Measurements from ENCODE around the gene ALDH1L1.

The ALDH1L1 gene

GRCh38 chr3:126146034-126146433, 34.4 kb downstream of the ALDH1L1 start:
- DNase-seq (ENCODE audit: low read depth) = no peak
- no peak for TF ChIP-seq CTCF (conservative IDR thresholded peaks at IDR 0.05; ENCODE audit: low read depth, low read length)
- no peak overlapping the region for H3K4me3 ChIP-seq (ENCODE audit: low read length)

DNA sequence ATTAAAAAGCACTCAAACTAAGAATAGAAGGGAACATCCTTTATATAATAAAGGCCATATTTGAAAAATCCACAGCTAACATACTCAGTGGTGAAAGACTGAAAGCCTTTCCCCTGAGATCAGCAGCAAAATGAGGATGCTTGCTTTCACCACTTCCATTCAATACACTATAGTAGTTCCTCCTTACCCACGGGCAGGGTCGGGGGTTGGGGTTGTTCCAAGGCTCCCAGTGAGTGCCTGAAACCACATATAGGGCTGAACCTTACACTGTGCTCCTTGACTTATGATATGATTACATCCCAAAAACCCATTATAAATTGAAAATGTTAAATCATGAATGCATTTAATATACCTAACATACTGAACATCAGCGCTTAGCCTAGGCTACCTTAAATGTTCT, 37.7 kb downstream of the ALDH1L1 start:
- no peak overlapping the region for H3K4me3 ChIP-seq (ENCODE audit: low read length)
- no peak for DNase-seq (ENCODE audit: low read depth)
- TF ChIP-seq CTCF (conservative IDR thresholded peaks at IDR 0.05; ENCODE audit: low read depth, low read length) = no peak

DNA sequence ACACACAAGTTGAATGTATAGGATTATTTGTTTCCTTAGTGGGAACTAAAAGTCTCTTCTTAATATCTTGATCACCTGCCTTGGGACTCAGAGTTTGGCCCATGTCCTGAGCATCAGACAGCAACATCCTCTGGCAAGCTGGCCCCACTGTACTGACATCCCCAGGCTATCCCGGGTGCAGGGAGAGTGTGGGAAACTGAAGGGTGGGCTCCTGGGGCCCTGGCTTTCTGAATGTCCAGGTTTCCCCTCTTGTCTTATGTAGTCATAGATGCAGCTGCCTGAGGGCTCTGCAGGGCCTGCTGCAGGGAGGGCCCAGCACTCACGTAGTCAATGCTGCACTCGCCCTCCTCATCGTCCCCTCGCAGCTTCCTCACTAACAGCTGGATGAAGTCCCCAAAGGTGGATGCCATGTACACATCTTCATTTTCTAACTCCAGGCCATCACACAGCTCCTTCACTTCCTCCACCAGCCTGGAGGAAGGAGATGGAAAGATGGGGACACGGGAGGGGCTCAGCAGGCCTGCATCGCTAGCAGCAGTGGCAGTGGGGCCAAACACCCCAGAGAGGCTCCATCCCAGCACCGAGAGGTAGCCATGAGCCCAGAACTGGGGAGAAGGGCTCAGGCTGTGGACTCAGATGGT, 42.8 kb downstream of the ALDH1L1 start:
- no peak overlapping the region for H3K4me3 ChIP-seq (ENCODE audit: low read length)
- no peak for TF ChIP-seq CTCF (conservative IDR thresholded peaks at IDR 0.05; ENCODE audit: low read depth, low read length)
- no peak for DNase-seq (ENCODE audit: low read depth)

DNA sequence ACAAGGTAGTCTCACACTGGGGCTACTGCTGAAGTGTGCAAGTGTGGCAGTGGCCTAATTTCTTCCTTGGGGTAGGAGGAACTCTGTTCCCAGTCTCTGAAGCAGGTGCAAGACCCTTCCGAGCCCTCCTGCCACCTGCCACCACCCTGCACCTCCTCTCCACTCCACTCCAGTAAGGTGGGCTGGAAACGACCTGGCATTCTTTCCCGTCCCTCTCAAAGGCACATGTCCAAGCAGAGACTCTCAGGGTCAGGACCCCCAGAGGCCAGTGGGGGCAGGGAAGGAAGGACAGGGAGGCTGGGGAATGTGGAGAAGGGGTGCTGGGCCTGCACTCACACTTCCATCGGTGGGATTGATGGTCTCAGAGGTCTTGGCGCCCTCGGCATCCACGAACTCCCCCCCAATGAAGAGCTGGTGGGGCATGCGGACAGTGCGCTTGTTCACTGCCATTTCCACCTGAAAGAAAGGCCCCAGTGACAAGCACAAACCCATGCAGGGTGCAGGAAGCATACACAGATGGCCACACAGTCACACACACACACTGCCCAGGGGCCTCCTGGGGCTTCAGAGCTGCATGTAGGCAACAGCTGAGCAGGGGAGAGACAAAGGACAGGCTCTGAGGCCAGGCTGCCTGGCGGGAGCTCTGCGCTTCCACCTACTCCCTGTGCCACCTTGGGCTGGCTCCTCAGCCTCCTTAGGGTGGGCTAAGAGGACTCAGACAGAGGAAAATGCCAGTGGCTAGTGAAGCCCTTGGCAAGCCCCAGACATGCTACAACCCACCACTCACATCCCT, 43.8 kb downstream of the ALDH1L1 start:
- DNase-seq (ENCODE audit: low read depth) = no peak
- no peak overlapping the region for H3K4me3 ChIP-seq (ENCODE audit: low read length)
- no peak for TF ChIP-seq CTCF (conservative IDR thresholded peaks at IDR 0.05; ENCODE audit: low read depth, low read length)

- no peak overlapping the region for H3K4me3 ChIP-seq (ENCODE audit: low read length)
- TF ChIP-seq CTCF (conservative IDR thresholded peaks at IDR 0.05; ENCODE audit: low read depth, low read length) = no peak
- no peak for DNase-seq (ENCODE audit: low read depth)
Observed at GRCh38 chr3:126135406-126136076, 44.8 kb downstream of the ALDH1L1 start.

DNA sequence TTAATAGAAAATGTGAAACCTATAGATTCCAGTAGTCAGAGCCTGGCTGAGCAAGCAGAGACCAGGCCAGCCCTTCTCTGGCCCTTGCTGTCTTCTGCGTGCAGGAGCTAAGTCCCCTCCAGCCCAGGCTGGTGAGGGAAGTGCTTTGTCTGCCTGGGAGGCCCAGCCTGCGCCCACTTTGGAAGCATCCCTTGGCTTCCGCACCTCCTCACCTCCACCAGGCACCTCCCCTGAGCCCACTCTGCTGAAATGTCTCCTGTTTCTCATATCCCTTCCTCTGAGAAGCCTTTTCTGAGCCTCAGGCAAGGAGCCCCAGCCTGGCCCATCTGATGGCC, 45.3 kb downstream of the ALDH1L1 start:
- no peak overlapping the region for H3K4me3 ChIP-seq (ENCODE audit: low read length)
- DNase-seq (ENCODE audit: low read depth) = no peak
- no peak for TF ChIP-seq CTCF (conservative IDR thresholded peaks at IDR 0.05; ENCODE audit: low read depth, low read length)

Data from retinal pigment epithelial cell (primary cell).